ENCODE measurements around the gene MGST1. TPM values are rescaled to one million over a fixed set of nuclear protein-coding genes. Genes with fewer than 3 reads are reported as not detected.

Gene MGST1, protein sequence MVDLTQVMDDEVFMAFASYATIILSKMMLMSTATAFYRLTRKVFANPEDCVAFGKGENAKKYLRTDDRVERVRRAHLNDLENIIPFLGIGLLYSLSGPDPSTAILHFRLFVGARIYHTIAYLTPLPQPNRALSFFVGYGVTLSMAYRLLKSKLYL
- polyA plus RNA-seq (114 to 246 TPM (median 160 TPM) in 3 replicates), polyA minus RNA-seq (56.8 to 81.3 TPM (median 78.6 TPM) in 3 replicates)
- 170 TPM for polyA plus RNA-seq (2011; ENCODE audit: low read depth)
- polyA plus RNA-seq (2011; cell fraction: cytosol; rRNA removed) = 151 and 321 TPM in 2 replicates
- 139 and 165 TPM in 2 replicates for polyA plus RNA-seq (2011; cell fraction: nucleus; rRNA removed)
- polyA plus RNA-seq (2012; ENCODE audit: low replicate concordance) = 64.3 and 145 TPM in 2 replicates
- 68.5 TPM for polyA minus RNA-seq (2011; cell fraction: cytosol; rRNA and poly(A)+ RNA removed)
- polyA minus RNA-seq (2011; cell fraction: nucleus; rRNA and poly(A)+ RNA removed) = 32.6 and 47.9 TPM in 2 replicates

GRCh38 chr12:16347391-16348298 is at the start of gene MGST1:
TSS of gene MGST1 (plus strand) at chr12:16347645. CDS start at chr12:16354253, 6,608 bp downstream.
- peak within 1 kb of the TSS; percentile 64 for H3K4me2 ChIP-seq (ENCODE audit: control insufficient read depth, extremely low read depth, insufficient read depth, low read depth, low read length)
- H4K20me1 ChIP-seq (ENCODE audit: control insufficient read depth, extremely low read depth, insufficient read depth, low read length) = no peaks in the 10 kb centered on the region
- dilution Hi-C loops (cut with MboI; ENCODE audit: extremely low pct_ligation_motif_present, low sequenced_read_pairs) = no loop called here
- H3K4me1 ChIP-seq (ENCODE audit: control insufficient read depth, extremely low read depth, insufficient read depth, low read length) = peaks cover 5% of the 10 kb centered on the region
- FAIRE-seq = no peak
- peak within 1 kb of the TSS; percentile 51 for H3K27ac ChIP-seq (ENCODE audit: control insufficient read depth, insufficient read depth, low read length)
- H3K9me3 ChIP-seq (ENCODE audit: control insufficient read depth, low read depth, low read length) = no peaks in the 10 kb centered on the region
- TF ChIP-seq, protein P1, sequence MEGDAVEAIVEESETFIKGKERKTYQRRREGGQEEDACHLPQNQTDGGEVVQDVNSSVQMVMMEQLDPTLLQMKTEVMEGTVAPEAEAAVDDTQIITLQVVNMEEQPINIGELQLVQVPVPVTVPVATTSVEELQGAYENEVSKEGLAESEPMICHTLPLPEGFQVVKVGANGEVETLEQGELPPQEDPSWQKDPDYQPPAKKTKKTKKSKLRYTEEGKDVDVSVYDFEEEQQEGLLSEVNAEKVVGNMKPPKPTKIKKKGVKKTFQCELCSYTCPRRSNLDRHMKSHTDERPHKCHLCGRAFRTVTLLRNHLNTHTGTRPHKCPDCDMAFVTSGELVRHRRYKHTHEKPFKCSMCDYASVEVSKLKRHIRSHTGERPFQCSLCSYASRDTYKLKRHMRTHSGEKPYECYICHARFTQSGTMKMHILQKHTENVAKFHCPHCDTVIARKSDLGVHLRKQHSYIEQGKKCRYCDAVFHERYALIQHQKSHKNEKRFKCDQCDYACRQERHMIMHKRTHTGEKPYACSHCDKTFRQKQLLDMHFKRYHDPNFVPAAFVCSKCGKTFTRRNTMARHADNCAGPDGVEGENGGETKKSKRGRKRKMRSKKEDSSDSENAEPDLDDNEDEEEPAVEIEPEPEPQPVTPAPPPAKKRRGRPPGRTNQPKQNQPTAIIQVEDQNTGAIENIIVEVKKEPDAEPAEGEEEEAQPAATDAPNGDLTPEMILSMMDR (optimal IDR thresholded peaks at IDR 0.05 in 1 of 3, IDR thresholded peaks at IDR 0.05 in 1 of 3, conservative IDR thresholded peaks at IDR 0.05 in 1 of 3; ENCODE audit: extremely low read depth in 1 of 3, insufficient read depth in 2 of 3, low read length in 3 of 3) = no peak
- no peak for TF ChIP-seq EZH2 (IDR thresholded peaks at IDR 0.05; ENCODE audit: low read length)
- peak within 1 kb of the TSS; percentile 29 to 61 (median 58) for H3K4me3 ChIP-seq (ENCODE audit: control insufficient read depth in 2 of 3, extremely low read depth in 1 of 3, insufficient read depth in 2 of 3, low read depth in 1 of 3, low read length in 3 of 3)
- no peak for DNase-seq (ENCODE audit: low read depth, low spot score)
- H3K36me3 ChIP-seq (ENCODE audit: control insufficient read depth in 2 of 2, extremely low read depth in 1 of 2, insufficient read depth in 2 of 2, low read length in 2 of 2) = no peaks in the 10 kb centered on the region
- peak within 1 kb of the TSS; percentile 63 for H3K9ac ChIP-seq (ENCODE audit: control insufficient read depth, extremely low read depth, insufficient read depth, low read length)
- peaks cover 5% of the 10 kb centered on the region for H3K27me3 ChIP-seq (ENCODE audit: control insufficient read depth, extremely low read depth, insufficient read depth, low read length)
- no peaks in the 10 kb centered on the region for H3K9me1 ChIP-seq (ENCODE audit: control insufficient read depth, extremely low read depth, insufficient read depth, low read length)
- H2AFZ ChIP-seq (ENCODE audit: control insufficient read depth, low read length) = peak within 1 kb of the TSS; percentile 49
- H3K79me2 ChIP-seq (ENCODE audit: control insufficient read depth, insufficient read depth, low read length) = peaks cover 3% of the 10 kb centered on the region

DNA sequence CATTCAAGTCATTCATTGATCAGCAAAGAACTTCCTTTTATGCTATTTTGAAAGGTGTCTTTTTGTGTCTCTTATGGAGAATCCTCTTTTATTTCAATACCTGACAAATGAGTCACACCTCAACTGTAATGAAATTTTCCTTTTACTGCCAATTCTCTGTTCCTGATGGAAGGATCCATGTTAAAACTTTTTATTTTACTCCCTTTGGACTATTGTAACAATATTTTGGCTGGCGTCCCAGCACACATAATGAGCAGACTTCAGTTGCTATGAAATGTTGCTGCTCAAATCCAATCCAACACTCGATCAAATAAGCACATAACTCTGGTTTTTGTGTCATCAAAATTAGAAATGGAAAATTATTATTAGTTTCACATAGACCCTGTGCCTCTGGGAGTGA is 48.0 kb upstream of the MGST1 start:
- Histone ChIP-seq H3K27me3 (ENCODE audit: control insufficient read depth, extremely low read depth, insufficient read depth, low read length) (no peaks in the 10 kb centered on the region), H3K79me2 (ENCODE audit: control insufficient read depth, insufficient read depth, low read length) (no peaks in the 10 kb centered on the region), H3K4me3 (ENCODE audit: control insufficient read depth in 2 of 3, extremely low read depth in 1 of 3, insufficient read depth in 2 of 3, low read depth in 1 of 3, low read length in 3 of 3) (no peak overlapping the region), H3K9me1 (ENCODE audit: control insufficient read depth, extremely low read depth, insufficient read depth, low read length) (no peaks in the 10 kb centered on the region), H3K4me1 (ENCODE audit: control insufficient read depth, extremely low read depth, insufficient read depth, low read length) (no peaks in the 10 kb centered on the region), H3K36me3 (ENCODE audit: control insufficient read depth in 2 of 2, extremely low read depth in 1 of 2, insufficient read depth in 2 of 2, low read length in 2 of 2) (no peaks in the 10 kb centered on the region), H3K4me2 (ENCODE audit: control insufficient read depth, extremely low read depth, insufficient read depth, low read depth, low read length) (no peak overlapping the region), H3K27ac (ENCODE audit: control insufficient read depth, insufficient read depth, low read length) (no peak overlapping the region), H2AFZ (ENCODE audit: control insufficient read depth, low read length) (no peak overlapping the region), H3K9me3 (ENCODE audit: control insufficient read depth, low read depth, low read length) (no peaks in the 10 kb centered on the region), H4K20me1 (ENCODE audit: control insufficient read depth, extremely low read depth, insufficient read depth, low read length) (no peaks in the 10 kb centered on the region), H3K9ac (ENCODE audit: control insufficient read depth, extremely low read depth, insufficient read depth, low read length) (no peak overlapping the region)
- TF ChIP-seq EZH2 (IDR thresholded peaks at IDR 0.05; ENCODE audit: low read length) = no peak
- TF ChIP-seq, protein P1 (optimal IDR thresholded peaks at IDR 0.05 in 1 of 3, IDR thresholded peaks at IDR 0.05 in 1 of 3, conservative IDR thresholded peaks at IDR 0.05 in 1 of 3; ENCODE audit: extremely low read depth in 1 of 3, insufficient read depth in 2 of 3, low read length in 3 of 3) = no peak
- DNase-seq (ENCODE audit: low read depth, low spot score) = no peak
- dilution Hi-C loops (cut with MboI; ENCODE audit: extremely low pct_ligation_motif_present, low sequenced_read_pairs) = no loop called here
- no peak for FAIRE-seq
